ENCODE results near the gene SMYD3. TPM values are rescaled to one million over a fixed set of nuclear protein-coding genes. Genes with fewer than 3 reads are reported as not detected.
"Not testable (repeated sequence)": the region's sequence is repeated elsewhere in the genome, so short reads cannot be mapped to it uniquely, and the experiment has no call there.

SMYD3 gene
- total RNA-seq, 1 donor from 2014 or later, result 29.3 TPM

- Mint-ChIP-seq H3K27ac (ENCODE audit: unreplicated experiment) (no peak overlapping the region), H3K36me3 (ENCODE audit: low read depth) (no peaks in the 10 kb centered on the region), H3K4me3 (ENCODE audit: unreplicated experiment) (no peak overlapping the region), H3K27me3 (ENCODE audit: low read depth) (no peaks in the 10 kb centered on the region), H3K9me3 (ENCODE audit: low read depth) (no peaks in the 10 kb centered on the region), H3K4me1 (ENCODE audit: low read depth) (peaks cover 6% of the 10 kb centered on the region)
- no peak for DNase-seq (ENCODE audit: low spot score)
- no peak for TF ChIP-seq CTCF (IDR thresholded peaks at IDR 0.05)
These were observed 169.0 kb downstream of the SMYD3 start for GRCh38 chr1:246338098-246338497.

GRCh38 chr1:246335151-246335550, 171.9 kb downstream of the SMYD3 start:
- Mint-ChIP-seq H3K36me3 (ENCODE audit: low read depth) (peaks cover 4% of the 10 kb centered on the region), H3K4me1 (ENCODE audit: low read depth) (no peaks in the 10 kb centered on the region), H3K9me3 (ENCODE audit: low read depth) (no peaks in the 10 kb centered on the region), H3K27me3 (ENCODE audit: low read depth) (no peaks in the 10 kb centered on the region), H3K27ac (ENCODE audit: unreplicated experiment) (no peak overlapping the region), H3K4me3 (ENCODE audit: unreplicated experiment) (no peak overlapping the region)
- TF ChIP-seq CTCF (IDR thresholded peaks at IDR 0.05), result no peak
- DNase-seq (ENCODE audit: low spot score), result no peak

DNA sequence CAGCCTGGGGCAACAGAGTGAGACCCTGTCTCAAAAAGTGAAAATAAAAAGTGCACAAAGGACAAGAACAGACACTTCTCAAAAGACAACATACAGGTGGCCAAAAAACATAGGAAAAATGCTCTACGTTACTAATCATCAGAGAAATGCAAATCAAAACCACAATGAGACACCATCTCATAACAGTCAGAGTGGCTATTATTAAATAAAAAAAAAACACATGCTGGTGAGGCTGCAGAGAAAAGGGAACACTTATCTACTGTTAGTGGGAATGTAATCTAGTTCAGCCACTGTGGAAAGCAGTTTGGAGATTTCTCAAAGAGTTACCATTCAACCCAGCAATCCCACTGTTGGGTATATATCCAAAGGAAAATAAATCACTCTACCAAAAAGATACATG, 173.2 kb downstream of the SMYD3 start:
- no peak overlapping the region for H3K27ac Mint-ChIP-seq (ENCODE audit: unreplicated experiment)
- H3K36me3 Mint-ChIP-seq (ENCODE audit: low read depth), result peaks cover 4% of the 10 kb centered on the region
- H3K9me3 Mint-ChIP-seq (ENCODE audit: low read depth), result peaks cover 3% of the 10 kb centered on the region
- no peak for DNase-seq (ENCODE audit: low spot score)
- TF ChIP-seq CTCF (IDR thresholded peaks at IDR 0.05), result no peak
- H3K27me3 Mint-ChIP-seq (ENCODE audit: low read depth), result no peaks in the 10 kb centered on the region
- H3K4me1 Mint-ChIP-seq (ENCODE audit: low read depth), result no peaks in the 10 kb centered on the region
- H3K4me3 Mint-ChIP-seq (ENCODE audit: unreplicated experiment), result no peak overlapping the region

DNA sequence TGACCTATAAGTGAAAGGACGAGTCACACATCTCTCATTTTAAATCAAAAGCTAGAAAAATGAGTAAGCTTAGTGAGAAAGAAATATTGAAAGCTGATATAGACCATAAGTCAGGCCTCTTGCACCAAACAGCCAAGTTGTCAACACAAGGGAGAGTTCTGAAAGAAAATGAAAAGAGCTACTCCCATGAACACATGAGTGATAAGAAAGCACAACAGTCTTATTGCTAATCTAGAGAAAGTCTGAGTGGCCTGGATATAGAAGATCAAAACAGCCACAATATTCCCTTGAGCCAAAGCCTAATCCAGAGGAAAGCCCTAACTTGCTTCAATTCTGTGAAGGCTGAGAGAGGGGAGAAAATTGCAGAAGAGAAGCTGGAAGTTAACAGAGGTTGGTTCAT, 175.0 kb downstream of the SMYD3 start:
- Mint-ChIP-seq H3K27ac (ENCODE audit: unreplicated experiment) (no peak overlapping the region), H3K36me3 (ENCODE audit: low read depth) (peaks cover 8% of the 10 kb centered on the region), H3K4me3 (ENCODE audit: unreplicated experiment) (no peak overlapping the region), H3K27me3 (ENCODE audit: low read depth) (no peaks in the 10 kb centered on the region), H3K9me3 (ENCODE audit: low read depth) (peaks cover 3% of the 10 kb centered on the region), H3K4me1 (ENCODE audit: low read depth) (no peaks in the 10 kb centered on the region)
- DNase-seq (ENCODE audit: low spot score), result no peak
- TF ChIP-seq CTCF (IDR thresholded peaks at IDR 0.05), result no peak

- Mint-ChIP-seq H3K27ac (ENCODE audit: unreplicated experiment) (no peak overlapping the region), H3K36me3 (ENCODE audit: low read depth) (peaks cover 8% of the 10 kb centered on the region), H3K27me3 (ENCODE audit: low read depth) (no peaks in the 10 kb centered on the region), H3K4me3 (ENCODE audit: unreplicated experiment) (no peak overlapping the region), H3K9me3 (ENCODE audit: low read depth) (peaks cover 3% of the 10 kb centered on the region), H3K4me1 (ENCODE audit: low read depth) (no peaks in the 10 kb centered on the region)
- TF ChIP-seq CTCF (IDR thresholded peaks at IDR 0.05), result no peak
- no peak for DNase-seq (ENCODE audit: low spot score)
These were observed 177.2 kb downstream of the SMYD3 start for GRCh38 chr1:246329900-246330299.

- not testable (repeated sequence) for H3K27me3 Mint-ChIP-seq (ENCODE audit: low read depth); H3K9me3 Mint-ChIP-seq (ENCODE audit: low read depth); H3K4me3 Mint-ChIP-seq (ENCODE audit: unreplicated experiment); H3K27ac Mint-ChIP-seq (ENCODE audit: unreplicated experiment); DNase-seq (ENCODE audit: low spot score); H3K36me3 Mint-ChIP-seq (ENCODE audit: low read depth); H3K4me1 Mint-ChIP-seq (ENCODE audit: low read depth)
These were observed 177.8 kb downstream of the SMYD3 start for GRCh38 chr1:246329292-246329691.
